IPS-20b (cell line): ENCODE measurements around the gene LRCH1.

Experiments
- H3K27ac ChIP-seq: one replicate; pipeline ENCODE4 v1.5.1; 2013; ENCODE audit warnings: low read length
- H3K27me3 ChIP-seq: 2 replicates; pipeline ENCODE4 v1.6.1; 2013; ENCODE audit warnings: mild to moderate bottlenecking, low read length, inconsistent platforms; ENCODE audit not compliant: insufficient read depth
- H3K36me3 ChIP-seq: 2 replicates; pipeline ENCODE4 v1.6.1; 2013; ENCODE audit warnings: low read depth, mild to moderate bottlenecking, inconsistent platforms, low read length, moderate library complexity; ENCODE audit not compliant: insufficient read depth
- H3K4me1 ChIP-seq: 2 replicates; pipeline ENCODE4 v1.6.1; 2013; ENCODE audit warnings: mild to moderate bottlenecking, control low read depth, inconsistent platforms, low read length, moderate library complexity; ENCODE audit not compliant: insufficient read depth
- H3K4me3 ChIP-seq: 2 replicates; pipeline ENCODE4 v1.5.1; 2013; ENCODE audit warnings: mild to moderate bottlenecking, low read length, inconsistent platforms
- H3K9ac ChIP-seq: 2 replicates; pipeline ENCODE4 v1.6.1; 2013; ENCODE audit warnings: low read depth, mild to moderate bottlenecking, inconsistent platforms, low read length, moderate library complexity
- H3K9me3 ChIP-seq: 2 replicates; pipeline ENCODE4 v1.6.1; 2013; ENCODE audit warnings: mild to moderate bottlenecking, low read depth, low read length, inconsistent platforms; ENCODE audit not compliant: insufficient read depth

Gene LRCH1

DNA sequence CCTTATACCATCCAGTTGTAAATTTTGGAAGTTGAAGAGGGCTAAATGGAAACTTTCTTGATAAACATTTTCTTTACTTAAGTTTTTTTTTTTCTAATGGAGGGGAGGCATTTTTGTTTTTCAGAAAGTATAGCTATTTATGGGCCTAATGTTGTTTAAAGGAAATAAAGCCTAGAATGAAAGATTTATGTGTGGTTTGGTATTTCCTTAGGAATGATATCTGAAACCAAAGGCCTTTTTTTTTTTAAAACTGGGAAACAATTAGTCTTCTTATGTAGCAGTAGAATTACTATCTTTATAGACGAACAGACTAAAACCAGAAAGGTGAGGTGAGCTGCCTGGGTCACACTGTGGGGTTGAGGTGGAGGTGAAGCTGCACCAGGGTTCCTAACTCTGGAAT lies 163.9 kb downstream of the LRCH1 start:
- Histone ChIP-seq H3K9ac (no peak overlapping the region), H3K36me3 (peaks cover 3% of the 10 kb centered on the region; the same call in 1 of the 2 replicates), H3K4me3 (no peak overlapping the region), H3K9me3 (no peaks in the 10 kb centered on the region), H3K27me3 (no peaks in the 10 kb centered on the region), H3K4me1 (peaks cover 4% of the 10 kb centered on the region; the same call in 1 of the 2 replicates), H3K27ac (no peak overlapping the region)

DNA sequence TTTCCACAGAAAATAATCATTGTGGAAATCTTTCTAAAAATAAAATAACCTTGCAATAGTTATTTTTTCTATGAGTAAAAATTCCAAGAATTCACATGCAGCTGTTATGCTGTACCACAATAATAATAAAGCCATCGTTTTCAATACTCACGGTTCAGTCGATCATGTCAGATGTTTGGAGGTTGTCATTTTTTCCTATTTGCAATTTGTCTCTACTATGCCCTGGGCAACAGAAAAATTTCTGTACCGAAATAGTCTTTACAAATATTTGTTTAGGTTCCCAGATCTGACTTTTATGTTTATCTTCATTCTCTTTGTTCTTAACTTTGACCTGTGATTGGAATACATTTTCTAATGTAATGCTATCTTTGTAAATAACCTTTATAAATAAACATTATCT lies 164.3 kb downstream of the LRCH1 start:
- Histone ChIP-seq H3K9ac (no peak overlapping the region), H3K4me1 (peaks cover 4% of the 10 kb centered on the region; the same call in 1 of the 2 replicates), H3K27ac (no peak overlapping the region), H3K9me3 (no peaks in the 10 kb centered on the region), H3K27me3 (no peaks in the 10 kb centered on the region), H3K36me3 (peaks cover 2% of the 10 kb centered on the region; the same call in 1 of the 2 replicates), H3K4me3 (no peak overlapping the region)

DNA sequence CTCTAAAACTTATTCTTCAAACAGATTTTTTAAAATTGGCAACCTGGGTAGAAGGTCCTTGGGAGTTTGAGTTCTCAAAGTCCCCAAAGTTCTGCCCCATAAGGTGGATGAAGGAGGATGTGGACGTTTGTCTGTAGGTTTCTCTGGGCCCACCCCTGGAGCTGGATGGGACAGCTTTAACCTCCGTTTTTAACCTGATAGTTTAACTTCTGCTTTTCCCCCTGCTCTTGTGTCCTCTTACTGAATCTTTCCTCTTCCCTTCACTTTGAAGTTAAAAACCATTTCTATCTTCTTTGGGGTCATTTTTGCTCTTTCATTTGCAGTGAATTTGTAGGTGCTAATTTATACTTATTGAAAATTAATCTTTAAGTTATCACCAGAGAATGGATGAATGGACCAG lies 164.9 kb downstream of the LRCH1 start:
- no peak overlapping the region for H3K27ac ChIP-seq
- no peak overlapping the region for H3K9ac ChIP-seq
- H3K4me1 ChIP-seq = peaks cover 4% of the 10 kb centered on the region; the same call in 1 of the 2 replicates
- H3K4me3 ChIP-seq = no peak overlapping the region
- H3K9me3 ChIP-seq = no peaks in the 10 kb centered on the region
- H3K27me3 ChIP-seq = no peaks in the 10 kb centered on the region
- no peaks in the 10 kb centered on the region for H3K36me3 ChIP-seq

DNA sequence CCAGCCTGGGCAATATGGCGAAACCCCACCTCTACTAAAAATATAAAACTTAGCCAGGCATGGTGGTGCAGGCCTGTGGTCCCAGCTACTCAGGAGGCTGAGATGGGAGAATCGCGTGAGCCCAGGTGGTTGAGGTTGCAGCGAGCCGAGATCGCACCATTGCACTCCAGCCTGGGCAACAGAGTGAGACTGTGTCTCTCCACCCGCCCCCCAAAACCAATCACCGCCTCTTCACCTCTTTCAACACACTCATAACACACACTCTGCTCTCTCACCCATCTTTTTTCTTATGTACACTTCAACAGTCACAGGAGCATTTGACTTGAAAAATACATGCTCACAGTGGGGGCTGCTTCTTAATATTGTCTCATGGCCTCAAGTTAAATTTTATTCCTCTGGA lies 167.2 kb downstream of the LRCH1 start:
- Histone ChIP-seq H3K9ac (no peak overlapping the region), H3K9me3 (no peaks in the 10 kb centered on the region), H3K4me1 (no peaks in the 10 kb centered on the region), H3K27me3 (no peaks in the 10 kb centered on the region), H3K36me3 (peaks cover 18% of the 10 kb centered on the region; the same call in 1 of the 2 replicates), H3K4me3 (no peak overlapping the region), H3K27ac (no peak overlapping the region)

DNA sequence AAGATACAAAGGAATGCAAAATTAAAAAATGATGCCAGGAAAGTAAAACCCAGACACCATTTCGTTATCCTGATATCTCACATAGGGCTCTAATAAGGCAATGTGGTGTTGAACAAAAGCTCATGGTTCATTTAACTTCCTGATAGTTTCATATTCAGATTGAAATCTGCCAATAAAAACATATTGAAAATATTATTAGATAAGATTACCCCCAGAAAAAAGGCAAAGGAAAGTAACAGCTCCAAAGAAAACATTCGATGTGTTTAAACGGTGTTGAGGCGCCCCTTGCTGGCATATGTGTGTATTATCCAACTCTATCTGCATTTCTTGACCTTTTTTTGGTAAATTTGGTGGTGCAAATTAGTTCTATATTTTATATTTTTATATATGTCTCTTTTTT lies 168.1 kb downstream of the LRCH1 start:
- Histone ChIP-seq H3K27ac (no peak overlapping the region), H3K9ac (no peak overlapping the region), H3K4me3 (no peak overlapping the region)

DNA sequence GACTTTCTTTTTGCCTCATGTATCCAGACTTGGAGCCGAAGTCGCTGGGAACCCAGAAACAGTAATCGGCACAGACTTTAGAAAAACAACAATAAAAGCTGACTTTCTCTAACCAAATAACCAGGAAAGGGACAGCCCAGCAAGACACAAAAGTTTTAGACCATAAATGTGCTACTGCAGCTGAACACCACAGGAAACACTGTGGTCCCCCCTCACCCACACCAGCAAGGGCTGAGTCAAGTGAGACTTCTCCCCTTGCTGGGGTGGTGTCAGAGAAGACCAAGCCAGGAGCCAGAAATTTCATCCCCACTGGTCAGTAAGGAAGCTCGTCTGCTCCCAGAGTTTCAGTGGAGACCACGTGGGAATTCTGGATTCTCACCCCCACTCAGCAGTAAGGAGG lies 173.4 kb downstream of the LRCH1 start:
- Histone ChIP-seq H3K27me3 (no peaks in the 10 kb centered on the region), H3K27ac (no peak overlapping the region), H3K9ac (no peak overlapping the region), H3K4me1 (no peaks in the 10 kb centered on the region), H3K36me3 (peaks cover 36% of the 10 kb centered on the region), H3K4me3 (no peak overlapping the region), H3K9me3 (no peaks in the 10 kb centered on the region; the same call in 1 of the 2 replicates)

More for the DNA sequence above, 168.1 kb downstream of the LRCH1 start:
- Histone ChIP-seq H3K27me3 (no peaks in the 10 kb centered on the region), H3K36me3 (peaks cover 18% of the 10 kb centered on the region; the same call in 1 of the 2 replicates), H3K9me3 (no peaks in the 10 kb centered on the region; the same call in 1 of the 2 replicates), H3K4me1 (no peaks in the 10 kb centered on the region)

DNA sequence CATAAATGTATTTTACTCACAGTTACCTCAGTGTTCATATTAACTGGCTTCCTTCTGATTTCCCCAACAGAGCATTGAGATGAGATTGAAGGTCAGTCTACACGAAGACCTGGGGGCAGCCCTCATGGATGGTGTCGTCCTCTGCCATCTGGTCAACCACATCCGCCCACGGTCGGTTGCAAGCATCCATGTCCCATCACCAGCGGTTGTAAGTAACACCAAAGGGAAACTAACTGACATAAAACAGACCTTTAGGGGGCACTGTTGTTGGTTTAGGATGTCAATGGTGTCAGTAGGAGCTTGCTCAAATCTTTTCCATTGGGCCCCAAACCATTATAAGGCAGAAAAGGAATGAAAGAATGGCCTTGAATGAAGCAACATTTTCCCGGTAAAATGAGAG lies 175.8 kb downstream of the LRCH1 start:
- Histone ChIP-seq H3K4me3 (no peak overlapping the region), H3K4me1 (no peaks in the 10 kb centered on the region), H3K36me3 (peaks cover 30% of the 10 kb centered on the region), H3K27me3 (no peaks in the 10 kb centered on the region), H3K9me3 (no peaks in the 10 kb centered on the region; the same call in 1 of the 2 replicates), H3K27ac (no peak overlapping the region), H3K9ac (no peak overlapping the region)

DNA sequence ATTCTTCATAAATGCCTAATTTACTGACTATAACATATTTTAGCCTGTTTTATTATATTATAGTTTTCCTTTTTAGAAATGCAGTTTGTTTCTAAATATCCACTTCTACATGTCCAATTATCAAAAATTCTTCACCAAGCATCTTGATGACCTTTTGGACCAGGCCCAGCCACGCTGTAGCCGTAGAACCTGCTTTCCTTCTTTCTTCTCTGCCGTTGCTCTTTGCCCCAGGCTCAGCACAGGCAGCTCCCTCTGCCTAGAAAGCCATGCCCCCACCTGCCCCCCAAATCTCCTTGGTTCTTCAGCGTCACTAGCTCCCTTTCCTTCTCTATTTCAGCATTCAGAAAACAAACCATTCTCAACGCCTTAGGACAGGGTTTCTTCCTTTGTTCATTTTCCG lies 178.6 kb downstream of the LRCH1 start:
- H3K27ac ChIP-seq = no peak overlapping the region
- H3K9me3 ChIP-seq = no peaks in the 10 kb centered on the region
- H3K4me1 ChIP-seq = no peaks in the 10 kb centered on the region
- H3K9ac ChIP-seq = no peak overlapping the region
- no peaks in the 10 kb centered on the region for H3K27me3 ChIP-seq
- peaks cover 18% of the 10 kb centered on the region for H3K36me3 ChIP-seq
- no peak overlapping the region for H3K4me3 ChIP-seq

DNA sequence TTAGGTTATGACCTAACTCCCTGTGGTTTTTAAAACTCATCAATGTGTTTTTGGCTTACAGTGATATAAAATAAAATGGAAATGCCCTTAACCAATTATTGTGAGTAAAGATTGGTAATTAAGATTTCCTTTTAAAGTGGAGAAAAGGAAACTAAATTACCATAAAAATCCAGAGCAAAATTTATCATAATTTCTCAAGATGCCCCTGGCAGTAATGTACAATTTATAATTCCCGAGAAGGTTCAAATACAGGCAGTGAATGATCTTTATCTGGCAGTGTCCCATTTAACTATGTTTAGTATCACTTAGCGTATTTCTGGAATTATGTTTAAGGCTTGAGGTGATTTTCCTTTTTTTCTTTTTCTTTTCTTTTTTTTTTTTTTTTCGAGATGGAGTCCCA lies 182.5 kb downstream of the LRCH1 start:
- H3K9ac ChIP-seq = no peak overlapping the region
- H3K27ac ChIP-seq = no peak overlapping the region
- no peak overlapping the region for H3K4me3 ChIP-seq
- H3K4me1 ChIP-seq = peaks cover 8% of the 10 kb centered on the region; the same call in 1 of the 2 replicates
- H3K36me3 ChIP-seq = peaks cover 3% of the 10 kb centered on the region; the same call in 1 of the 2 replicates
- no peaks in the 10 kb centered on the region for H3K27me3 ChIP-seq
- H3K9me3 ChIP-seq = no peaks in the 10 kb centered on the region

DNA sequence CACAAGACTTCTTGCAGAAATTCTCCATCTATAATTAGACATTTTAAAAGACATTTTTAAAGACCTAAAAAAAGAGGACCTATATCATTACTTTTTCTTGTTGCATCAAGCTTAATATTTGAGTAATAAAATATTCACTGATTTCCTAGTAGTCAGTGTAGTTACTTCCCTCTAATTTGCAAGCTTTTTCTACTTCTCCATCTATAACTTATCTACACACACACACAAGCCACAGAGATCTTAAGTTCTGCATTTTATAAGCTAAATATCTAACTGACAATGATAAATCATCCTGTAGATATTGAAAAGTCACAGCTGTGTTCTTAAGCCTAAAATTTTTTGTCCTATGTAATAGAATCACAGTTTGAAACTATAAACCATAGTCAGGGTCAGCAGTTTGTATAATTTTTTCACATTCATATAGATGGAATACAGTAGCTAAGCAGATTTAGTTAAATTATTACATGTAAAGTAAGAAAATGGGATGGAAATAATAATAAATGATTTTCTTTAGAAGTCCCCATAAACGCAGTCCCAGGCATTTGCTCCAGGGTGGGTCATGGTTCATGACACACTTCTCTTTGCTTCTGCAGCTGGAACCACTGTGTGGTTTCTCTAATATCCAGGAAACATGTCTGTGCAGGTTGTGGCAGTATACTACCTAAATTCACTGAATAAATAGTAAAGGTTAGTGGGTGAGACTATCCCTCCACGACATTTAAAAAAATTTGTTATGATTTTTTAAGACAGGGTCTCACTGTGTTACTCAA lies 183.8 kb downstream of the LRCH1 start:
- Histone ChIP-seq H3K9ac (no peak overlapping the region), H3K4me3 (no peak overlapping the region), H3K4me1 (peaks cover 8% of the 10 kb centered on the region; the same call in 1 of the 2 replicates), H3K36me3 (no peaks in the 10 kb centered on the region; the same call in 1 of the 2 replicates), H3K9me3 (no peaks in the 10 kb centered on the region), H3K27ac (no peak overlapping the region), H3K27me3 (no peaks in the 10 kb centered on the region)

DNA sequence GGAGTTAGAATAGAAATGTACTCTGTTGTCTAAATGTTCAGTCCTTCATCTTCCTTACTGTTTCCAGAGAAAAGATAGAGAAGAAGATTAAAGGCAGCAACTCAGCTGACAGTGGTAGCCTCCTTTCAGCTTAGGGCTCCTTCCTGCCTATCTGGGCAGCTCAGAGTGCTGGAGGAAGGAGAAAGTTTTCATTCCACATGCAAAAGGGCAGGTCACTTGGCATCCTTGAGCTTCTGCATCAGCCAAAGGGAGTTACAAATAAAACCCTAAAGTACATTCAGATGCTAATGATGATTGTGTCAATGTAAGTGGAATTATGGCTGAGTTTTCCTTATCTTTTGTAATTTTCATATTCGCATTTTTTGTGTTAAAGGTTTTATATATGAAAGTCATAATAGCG lies 185.1 kb downstream of the LRCH1 start:
- peaks cover 8% of the 10 kb centered on the region; the same call in 1 of the 2 replicates for H3K4me1 ChIP-seq
- no peaks in the 10 kb centered on the region; the same call in 1 of the 2 replicates for H3K36me3 ChIP-seq
- no peak overlapping the region for H3K9ac ChIP-seq
- H3K4me3 ChIP-seq = no peak overlapping the region
- H3K27me3 ChIP-seq = no peaks in the 10 kb centered on the region
- H3K27ac ChIP-seq = no peak overlapping the region
- H3K9me3 ChIP-seq = no peaks in the 10 kb centered on the region

DNA sequence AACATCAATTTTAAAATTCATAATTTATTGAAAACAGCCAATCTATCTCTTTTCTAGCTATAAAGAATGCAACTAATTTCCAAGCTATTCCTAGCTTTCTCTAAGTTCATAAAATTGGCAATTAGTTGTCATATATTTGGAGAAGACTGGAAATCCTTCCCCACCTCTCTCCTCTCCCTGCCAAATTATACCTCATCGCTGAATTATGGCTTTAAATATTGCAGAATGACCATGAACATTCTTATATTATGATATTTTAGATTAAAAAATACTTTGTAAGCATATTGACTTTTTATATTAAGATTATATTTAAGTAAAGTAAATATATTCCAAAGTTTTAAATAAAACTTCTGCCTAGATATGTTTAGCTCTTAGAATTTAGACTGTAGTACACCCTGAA lies 185.8 kb downstream of the LRCH1 start:
- H3K4me1 ChIP-seq = peaks cover 8% of the 10 kb centered on the region; the same call in 1 of the 2 replicates
- H3K9me3 ChIP-seq = no peaks in the 10 kb centered on the region
- H3K4me3 ChIP-seq = no peak overlapping the region
- H3K27me3 ChIP-seq = no peaks in the 10 kb centered on the region
- no peaks in the 10 kb centered on the region; the same call in 1 of the 2 replicates for H3K36me3 ChIP-seq
- no peak overlapping the region for H3K27ac ChIP-seq
- no peak overlapping the region for H3K9ac ChIP-seq
